ENCODE results near the gene DGCR2.

GRCh38 chr22:19096555-19096954 is 25.7 kb downstream of the DGCR2 start:
- TF ChIP-seq EZH2 (IDR thresholded peaks at IDR 0.05; ENCODE audit: low read length, missing control alignments) (no peak), CTCF (conservative IDR thresholded peaks at IDR 0.05 in 1 of 2, IDR thresholded peaks at IDR 0.05 in 1 of 2; ENCODE audit: low read depth in 1 of 2, low read length in 2 of 2) (no peak)
